Tibial nerve (tissue), 4 donors: ENCODE measurements around the gene FOXK2. TPM values are rescaled to one million over a fixed set of nuclear protein-coding genes. Genes with fewer than 3 reads are reported as not detected.

Experiments
- DNase-seq, 2 donors: peaks; one replicate each; pipeline ENCODE4 v3.0.0-alpha.2; 2019; ENCODE audit warnings: low spot score in 2 of 2
- H3K27ac ChIP-seq, 4 donors: fragments of 200-600 bp; sonication (generic) in 3 of 4; one replicate each; pipeline ENCODE4 v1.5.1; 2017 to 2019; ENCODE audit warnings: mild to moderate bottlenecking in 1 of 4
- H3K27me3 ChIP-seq, 2 donors: fragments of 200-600 bp; sonication (generic) in 1 of 2; one replicate each; pipeline versions ENCODE4 v1.5.1 to v1.6.0; 2017 to 2019
- H3K36me3 ChIP-seq, 3 donors: fragments of 200-600 bp; sonication (generic); one replicate each; pipeline ENCODE4 v1.5.1; 2018 to 2019
- H3K4me1 ChIP-seq, 4 donors: fragments of 200-600 bp; sonication (generic) in 3 of 4; one replicate each; pipeline ENCODE4 v1.5.1; 2017 to 2019
- H3K4me3 ChIP-seq, 4 donors: fragments of 200-600 bp; sonication (generic) in 3 of 4; one replicate each; pipeline ENCODE4 v1.5.1; 2017 to 2019; ENCODE audit warnings: mild to moderate bottlenecking in 1 of 4, moderate library complexity in 1 of 4
- H3K9me3 ChIP-seq, 4 donors: fragments of 200-600 bp; sonication (generic) in 3 of 4; one replicate each; pipeline ENCODE4 v1.5.1; 2017 to 2019
- CTCF ChIP-seq, 5 experiments: fragments of 200-600 bp in 3 of 5; fragments of 450-650 bp in 2 of 5; sonication (generic) in 3 of 5; IDR thresholded peaks; one replicate each; pipeline ENCODE4 v1.5.1; 2016 to 2019; ENCODE audit warnings: antibody characterized with exemption in 5 of 5, mild to moderate bottlenecking in 3 of 5, moderate library complexity in 2 of 5
- EP300 ChIP-seq, 2 donors: sonication (generic); formaldehyde crosslinking; IDR thresholded peaks; one replicate each; pipeline ENCODE4 v1.6.1; 2017; ENCODE audit warnings: antibody characterized with exemption in 2 of 2, mild to moderate bottlenecking in 1 of 2
- POLR2A ChIP-seq, 2 donors: fragments of 450-650 bp; IDR thresholded peaks; one replicate each; pipeline ENCODE4 v1.6.1; 2017; ENCODE audit warnings: antibody characterized with exemption in 2 of 2, mild to moderate bottlenecking in 2 of 2, moderate library complexity in 2 of 2
- WGBS, 2 donors: methylation state at CpG; one replicate each; pipeline ENCODE4 v1.1.5; 2018; 5-methylcytosine and 5-hydroxymethylcytosine counted together
- total RNA-seq, 4 donors: library from RNA; depleted of rRNA; stranded (reverse); fragments of >200 nt; gene quantifications; one replicate each; pipeline ENCODE4 v1.1.0, GENCODE V29; 2016

The FOXK2 gene
- total RNA-seq, result 10 to 100 TPM; 29.6 to 65.4 (median 33.3) TPM

- no peaks in the 10 kb centered on the region for H3K9me3 ChIP-seq
- H3K4me1 ChIP-seq, result peaks cover 0 to 28% (median 8%) of the 10 kb centered on the region in 4 donors
- peak; percentile 84 to 86 for DNase-seq
- H3K4me3 ChIP-seq, result peak within 1 kb of the TSS; percentile 82 to 98 (median 84)
- WGBS, 2 donors, result 5 to 8% methylated on average over 36 to 65 of the region's 114 CpGs
- TF ChIP-seq POLR2A (IDR thresholded peaks at IDR 0.05) (peak; percentile 89 to 90), EP300 (IDR thresholded peaks at IDR 0.05) (peak; percentile 22 to 67), CTCF (IDR thresholded peaks at IDR 0.05) (peak in 2 of 5 experiments; percentile 63 to 76)
- H3K27ac ChIP-seq, result peak within 1 kb of the TSS; percentile 90 to 96 (median 92)
- H3K27me3 ChIP-seq, result no peaks in the 10 kb centered on the region
- no peaks in the 10 kb centered on the region for H3K36me3 ChIP-seq
These were observed at the start of gene FOXK2 for GRCh38 chr17:82518826-82519810. TSS of gene FOXK2 (plus strand) at chr17:82519732. CDS start at chr17:82519889, 157 bp downstream.

- WGBS, 2 donors, result 96 to 97% methylated on average over 7 of the region's 7 CpGs
- TF ChIP-seq POLR2A (IDR thresholded peaks at IDR 0.05), result no peak
- TF ChIP-seq EP300 (IDR thresholded peaks at IDR 0.05), result no peak
- TF ChIP-seq CTCF (IDR thresholded peaks at IDR 0.05), result no peak
- Histone ChIP-seq H3K4me1 (no peaks in the 10 kb centered on the region), H3K36me3 (peaks cover 0 to 97% (median 5%) of the 10 kb centered on the region in 3 donors), H3K4me3 (no peak overlapping the region), H3K27ac (no peak overlapping the region), H3K27me3 (no peaks in the 10 kb centered on the region), H3K9me3 (no peaks in the 10 kb centered on the region)
- no peak for DNase-seq
These were observed 49.5 kb upstream of the FOXK2 start for GRCh38 chr17:82470065-82470464.

- H3K9me3 ChIP-seq, result no peaks in the 10 kb centered on the region
- peaks cover 0 to 97% (median 10%) of the 10 kb centered on the region in 3 donors for H3K36me3 ChIP-seq
- H3K27ac ChIP-seq, result no peak overlapping the region
- no peak overlapping the region for H3K4me3 ChIP-seq
- DNase-seq, result no peak
- WGBS, 2 donors, result 77 to 81% methylated on average over 11 of the region's 11 CpGs
- no peak for TF ChIP-seq POLR2A (IDR thresholded peaks at IDR 0.05)
- TF ChIP-seq CTCF (IDR thresholded peaks at IDR 0.05), result no peak
- TF ChIP-seq EP300 (IDR thresholded peaks at IDR 0.05), result no peak
- no peaks in the 10 kb centered on the region for H3K27me3 ChIP-seq
- H3K4me1 ChIP-seq, result no peaks in the 10 kb centered on the region
These were observed 45.1 kb upstream of the FOXK2 start for GRCh38 chr17:82474223-82475010.

GRCh38 chr17:82475458-82475857, 44.1 kb upstream of the FOXK2 start:
- Histone ChIP-seq H3K27ac (no peak overlapping the region), H3K4me3 (no peak overlapping the region), H3K9me3 (no peaks in the 10 kb centered on the region), H3K36me3 (peaks cover 0 to 97% (median 17%) of the 10 kb centered on the region in 3 donors), H3K27me3 (no peaks in the 10 kb centered on the region), H3K4me1 (no peaks in the 10 kb centered on the region)
- no peak for DNase-seq
- TF ChIP-seq EP300 (IDR thresholded peaks at IDR 0.05), result no peak
- TF ChIP-seq CTCF (IDR thresholded peaks at IDR 0.05), result no peak
- TF ChIP-seq POLR2A (IDR thresholded peaks at IDR 0.05), result no peak
- 87 to 91% methylated on average over 8 of the region's 8 CpGs for WGBS, 2 donors
